Peyer's patch (tissue), 4 donors: Measurements from ENCODE around the gene KCNK4. TPM values are rescaled to one million over a fixed set of nuclear protein-coding genes. Genes with fewer than 3 reads are reported as not detected.

Source experiments
- DNase-seq, 3 donors: peaks; one replicate each; pipeline ENCODE4 v3.0.0-alpha.2; 2017 to 2019
- H3K27ac ChIP-seq, 4 donors: fragments of 200-600 bp; sonication (generic); one replicate each; pipeline ENCODE4 v1.5.1; 2016 to 2019
- H3K27me3 ChIP-seq, 2 donors: fragments of 200-600 bp; sonication (generic); one replicate each; pipeline ENCODE4 v1.5.1; 2019
- H3K36me3 ChIP-seq, 3 donors: fragments of 200-600 bp; sonication (generic); one replicate each; pipeline ENCODE4 v1.5.1; 2016 to 2019
- H3K4me1 ChIP-seq, 4 donors: fragments of 200-600 bp; sonication (generic); one replicate each; pipeline ENCODE4 v1.5.1; 2016 to 2019
- H3K4me3 ChIP-seq, 4 donors: fragments of 200-600 bp; sonication (generic); 1 replicate in 3 of 4; 2 replicates in 1 of 4; pipeline ENCODE4 v1.5.1; 2016 to 2019; ENCODE audit warnings: mild to moderate bottlenecking in 1 of 4
- H3K9me3 ChIP-seq, 4 donors: fragments of 200-600 bp; sonication (generic); one replicate each; pipeline ENCODE4 v1.5.1; 2016 to 2019; ENCODE audit warnings: mild to moderate bottlenecking in 1 of 4
- POLR2A ChIP-seq, 2 donors: fragments of 450-650 bp; IDR thresholded peaks; one replicate each; pipeline ENCODE4 v1.5.1; 2017; ENCODE audit warnings: antibody characterized with exemption in 2 of 2, mild to moderate bottlenecking in 2 of 2, moderate library complexity in 2 of 2
- total RNA-seq, 4 donors: library from RNA; depleted of rRNA; stranded (reverse); fragments of >200 nt; gene quantifications; one replicate each; pipeline ENCODE4 v1.1.0, GENCODE V29; 2016
- TF ChIP-seq, protein P1 (sequence below), 6 experiments: fragments of 450-650 bp in 4 of 6; fragments of 200-600 bp in 2 of 6; sonication (generic) in 1 of 6; IDR thresholded peaks; one replicate each; pipeline ENCODE4 v1.5.1; 2017 to 2019; ENCODE audit warnings: antibody characterized with exemption in 6 of 6, mild to moderate bottlenecking in 3 of 6, moderate library complexity in 1 of 6

KCNK4 gene
- not detected for total RNA-seq

DNA sequence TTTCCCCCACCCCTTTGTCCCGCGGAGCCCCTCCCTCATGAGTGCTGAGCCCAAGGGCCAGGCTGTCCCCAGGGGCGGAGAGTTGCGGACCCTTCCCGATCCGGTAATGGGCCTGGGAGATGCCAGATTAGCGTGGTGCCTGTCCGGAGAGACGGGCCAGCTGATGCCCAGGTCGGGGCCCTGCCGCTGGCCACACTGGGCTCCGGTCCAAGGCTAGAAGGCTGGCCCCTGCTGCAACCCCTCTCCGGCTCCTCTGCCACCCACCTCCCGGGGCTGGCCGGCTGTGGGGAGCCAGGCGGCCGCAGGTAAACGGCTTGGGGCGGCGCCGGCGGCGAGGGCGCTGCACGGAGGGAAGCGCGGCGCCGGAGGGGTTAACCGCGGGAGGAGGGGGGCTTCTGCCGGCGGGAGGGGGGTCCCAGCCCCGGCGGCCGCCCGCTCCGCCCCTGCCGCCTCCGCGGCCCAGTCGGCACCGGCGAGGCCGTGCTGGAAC is at the start of gene KCNK4:
TSS of gene KCNK4 (plus strand) at position 41 of the 490 bp plus-strand sequence. CDS start 1,717 bp downstream, outside the sequence.
- DNase-seq, result peak in 1 of 3 donors; percentile 41
- Histone ChIP-seq H3K27me3 (peaks cover 0 to 35% of the 10 kb centered on the region in 2 donors), H3K9me3 (no peaks in the 10 kb centered on the region), H3K4me1 (peaks cover 0 to 22% (median 12%) of the 10 kb centered on the region in 4 donors), H3K36me3 (no peaks in the 10 kb centered on the region), H3K4me3 (peak within 1 kb of the TSS; percentile 5 to 47 (median 44)), H3K27ac (no peak within 1 kb of the TSS)
- TF ChIP-seq, protein P1, sequence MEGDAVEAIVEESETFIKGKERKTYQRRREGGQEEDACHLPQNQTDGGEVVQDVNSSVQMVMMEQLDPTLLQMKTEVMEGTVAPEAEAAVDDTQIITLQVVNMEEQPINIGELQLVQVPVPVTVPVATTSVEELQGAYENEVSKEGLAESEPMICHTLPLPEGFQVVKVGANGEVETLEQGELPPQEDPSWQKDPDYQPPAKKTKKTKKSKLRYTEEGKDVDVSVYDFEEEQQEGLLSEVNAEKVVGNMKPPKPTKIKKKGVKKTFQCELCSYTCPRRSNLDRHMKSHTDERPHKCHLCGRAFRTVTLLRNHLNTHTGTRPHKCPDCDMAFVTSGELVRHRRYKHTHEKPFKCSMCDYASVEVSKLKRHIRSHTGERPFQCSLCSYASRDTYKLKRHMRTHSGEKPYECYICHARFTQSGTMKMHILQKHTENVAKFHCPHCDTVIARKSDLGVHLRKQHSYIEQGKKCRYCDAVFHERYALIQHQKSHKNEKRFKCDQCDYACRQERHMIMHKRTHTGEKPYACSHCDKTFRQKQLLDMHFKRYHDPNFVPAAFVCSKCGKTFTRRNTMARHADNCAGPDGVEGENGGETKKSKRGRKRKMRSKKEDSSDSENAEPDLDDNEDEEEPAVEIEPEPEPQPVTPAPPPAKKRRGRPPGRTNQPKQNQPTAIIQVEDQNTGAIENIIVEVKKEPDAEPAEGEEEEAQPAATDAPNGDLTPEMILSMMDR (IDR thresholded peaks at IDR 0.05), result no peak
- TF ChIP-seq POLR2A (IDR thresholded peaks at IDR 0.05), result no peak

DNA sequence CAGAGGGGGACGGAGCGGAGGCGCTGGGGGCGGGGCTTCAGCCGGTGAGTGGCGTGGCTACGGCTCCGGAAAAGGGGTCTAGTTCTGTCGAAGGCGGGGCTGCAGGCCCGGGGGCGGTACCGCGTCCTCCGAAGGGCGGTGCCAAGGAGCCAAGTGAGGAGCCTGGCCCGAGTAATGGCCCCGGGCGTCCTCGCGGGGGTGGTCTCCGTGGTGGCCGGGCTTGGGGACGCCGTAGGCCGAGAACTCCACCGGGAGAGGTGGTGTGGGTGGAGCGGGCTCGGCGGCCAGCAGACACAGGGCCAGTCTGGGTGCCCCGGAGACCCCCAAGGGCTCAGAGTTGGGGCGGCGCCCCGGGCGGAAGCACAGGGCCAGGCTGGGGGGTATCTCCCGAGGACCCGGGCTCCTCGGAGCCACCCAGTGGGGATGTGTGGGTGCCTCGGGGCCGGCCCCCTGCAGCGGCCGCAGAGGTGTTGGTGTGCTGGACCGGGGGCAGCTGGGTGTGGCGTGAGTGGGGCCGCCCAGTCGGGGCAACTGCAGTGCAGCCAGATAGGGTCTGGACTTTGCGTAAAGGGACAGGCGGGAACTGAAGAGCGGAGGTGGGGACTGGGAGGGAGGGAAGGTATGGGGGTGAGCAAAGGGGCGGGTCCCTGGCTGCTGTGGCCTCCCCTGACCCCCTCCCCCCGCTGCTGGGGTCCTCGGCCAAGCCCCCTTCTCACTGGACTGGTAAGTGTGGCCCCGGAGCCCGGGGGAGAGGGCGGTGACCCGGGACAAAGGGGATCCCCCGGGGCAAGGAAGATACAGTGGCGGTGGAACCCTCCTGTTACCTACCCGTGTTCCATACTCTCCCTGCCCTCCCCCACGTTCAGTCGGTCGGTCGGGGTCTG is 49.4 kb upstream of the KCNK4 start:
- peak; percentile 35 to 77 (median 74) for DNase-seq
- H3K4me3 ChIP-seq, result peak overlapping the region; percentile 76 to 95 (median 94)
- TF ChIP-seq POLR2A (IDR thresholded peaks at IDR 0.05), result peak; percentile 85 to 87
- TF ChIP-seq, protein P1 (IDR thresholded peaks at IDR 0.05), result peak in 1 of 6 experiments; percentile 11
- no peaks in the 10 kb centered on the region for H3K9me3 ChIP-seq
- H3K4me1 ChIP-seq, result peaks cover 0 to 55% (median 25%) of the 10 kb centered on the region in 4 donors
- no peaks in the 10 kb centered on the region for H3K27me3 ChIP-seq
- H3K27ac ChIP-seq, result peak overlapping the region; percentile 98 to 100 (median 98)
- H3K36me3 ChIP-seq, result peaks cover 0 to 26% (median 0%) of the 10 kb centered on the region in 3 donors

DNA sequence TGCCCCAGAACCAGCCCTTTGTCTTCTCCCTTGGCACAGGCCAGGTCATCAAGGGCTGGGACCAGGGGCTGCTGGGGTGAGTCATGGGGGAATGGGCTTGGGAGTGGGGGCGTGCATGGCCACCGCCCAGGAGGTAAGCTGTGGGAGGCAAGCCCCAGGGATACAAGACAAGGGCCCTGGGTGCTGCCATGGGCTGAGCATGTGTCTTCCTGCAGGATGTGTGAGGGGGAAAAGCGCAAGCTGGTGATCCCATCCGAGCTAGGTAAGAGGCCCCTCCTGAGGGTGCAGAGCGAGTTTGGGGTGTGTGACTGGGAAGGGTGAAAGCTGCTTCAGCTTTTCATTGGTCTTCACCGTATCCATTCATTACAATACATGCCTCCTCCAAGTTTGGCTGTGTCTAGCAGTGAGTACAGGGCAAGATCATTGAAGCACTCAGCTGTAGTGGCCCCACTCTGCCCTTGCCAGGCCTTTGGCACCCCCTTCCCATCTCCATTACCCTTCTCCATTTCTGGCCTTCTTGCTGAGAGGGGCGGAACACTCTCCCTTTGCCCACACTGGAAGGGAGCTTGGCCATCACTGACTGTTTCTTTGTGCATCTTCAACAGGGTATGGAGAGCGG is 47.8 kb upstream of the KCNK4 start:
- TF ChIP-seq POLR2A (IDR thresholded peaks at IDR 0.05), result no peak
- TF ChIP-seq, protein P1 (IDR thresholded peaks at IDR 0.05), result no peak
- H3K27ac ChIP-seq, result peak overlapping the region in 3 of 4 donors; percentile 98
- H3K36me3 ChIP-seq, result peaks cover 0 to 14% (median 0%) of the 10 kb centered on the region in 3 donors
- no peaks in the 10 kb centered on the region for H3K27me3 ChIP-seq
- H3K4me1 ChIP-seq, result peaks cover 0 to 51% (median 28%) of the 10 kb centered on the region in 4 donors
- no peaks in the 10 kb centered on the region for H3K9me3 ChIP-seq
- DNase-seq, result no peak
- no peak overlapping the region for H3K4me3 ChIP-seq

DNA sequence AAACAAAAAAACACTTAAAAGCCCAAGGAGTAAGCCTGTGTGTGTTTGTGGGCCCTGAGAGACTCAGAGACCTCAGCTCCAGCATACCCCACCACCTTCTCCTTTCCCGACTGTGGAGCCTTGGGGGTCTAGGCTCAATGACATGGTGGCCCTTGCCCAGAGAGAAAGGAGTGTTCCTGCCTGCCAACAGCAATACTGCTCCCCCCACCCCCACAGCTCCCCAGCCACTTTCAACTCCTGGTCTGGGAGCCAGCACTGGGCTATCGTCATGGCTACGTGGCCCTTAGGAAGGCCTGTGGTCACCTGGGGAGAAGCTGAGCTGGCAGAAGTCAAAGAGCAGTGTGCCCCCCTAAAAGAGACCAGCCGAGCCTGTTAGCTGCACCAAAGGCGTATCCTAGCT is 47.0 kb upstream of the KCNK4 start:
- Histone ChIP-seq H3K4me3 (no peak overlapping the region), H3K4me1 (peaks cover 0 to 57% (median 28%) of the 10 kb centered on the region in 4 donors)

DNA sequence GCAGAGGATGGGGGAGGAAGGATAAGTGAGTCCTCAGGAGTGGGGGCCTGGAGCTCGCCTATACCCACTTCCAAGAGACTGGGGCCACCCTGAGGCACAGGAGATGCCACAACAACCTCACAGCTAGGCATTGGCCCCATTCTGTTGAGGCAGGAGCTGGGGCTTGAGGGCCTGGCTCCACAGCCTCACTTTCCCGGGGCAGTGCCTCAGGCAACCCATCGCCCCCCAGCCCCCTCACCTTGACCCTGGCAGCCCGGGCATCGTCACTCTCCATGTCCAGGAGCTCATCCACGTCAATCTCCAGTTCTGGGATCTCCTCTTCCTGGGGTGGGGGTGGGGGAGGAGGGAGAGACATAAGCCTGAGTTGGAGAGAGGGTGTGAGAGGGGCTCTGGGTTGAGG is 46.1 kb upstream of the KCNK4 start:
- TF ChIP-seq, protein P1 (IDR thresholded peaks at IDR 0.05), result no peak
- TF ChIP-seq POLR2A (IDR thresholded peaks at IDR 0.05), result no peak
- H3K27ac ChIP-seq, result peak overlapping the region; percentile 87 to 96 (median 90)
- no peaks in the 10 kb centered on the region for H3K27me3 ChIP-seq
- DNase-seq, result no peak
- H3K36me3 ChIP-seq, result peaks cover 0 to 7% (median 0%) of the 10 kb centered on the region in 3 donors
- peaks cover 0 to 60% (median 24%) of the 10 kb centered on the region in 4 donors for H3K4me1 ChIP-seq
- H3K9me3 ChIP-seq, result no peaks in the 10 kb centered on the region
- H3K4me3 ChIP-seq, result peak overlapping the region; percentile 48 to 82 (median 67)

More for the DNA sequence above, 47.0 kb upstream of the KCNK4 start:
- peak overlapping the region in 1 of 4 donors; percentile 44 for H3K27ac ChIP-seq
- no peaks in the 10 kb centered on the region for H3K9me3 ChIP-seq
- no peak for TF ChIP-seq POLR2A (IDR thresholded peaks at IDR 0.05)
- TF ChIP-seq, protein P1 (IDR thresholded peaks at IDR 0.05), result no peak
- no peaks in the 10 kb centered on the region for H3K27me3 ChIP-seq
- H3K36me3 ChIP-seq, result peaks cover 0 to 7% (median 0%) of the 10 kb centered on the region in 3 donors
- no peak for DNase-seq
